ENCODE results near the gene LIPG.
"Not testable (repeated sequence)": the region's sequence is repeated elsewhere in the genome, so short reads cannot be mapped to it uniquely, and the experiment has no call there.

Gene LIPG

GRCh38 chr18:49546278-49546677 is 15.6 kb upstream of the LIPG start:
- Histone ChIP-seq H3K4me3 (ENCODE audit: low read depth in 1 of 5, low read length in 5 of 5) (no peak overlapping the region), H3K36me3 (ENCODE audit: control insufficient read depth in 5 of 5, insufficient read depth in 5 of 5, low read length in 5 of 5) (no peaks in the 10 kb centered on the region), H3K4me1 (ENCODE audit: control insufficient read depth in 5 of 5, insufficient read depth in 5 of 5, low read length in 5 of 5) (no peaks in the 10 kb centered on the region), H3K27ac (ENCODE audit: low read depth, low read length) (no peak overlapping the region), H3K9ac (ENCODE audit: low read length in 5 of 5) (no peak overlapping the region), H3K27me3 (ENCODE audit: control insufficient read depth in 5 of 5, insufficient read depth in 4 of 5, low read length in 5 of 5) (peaks cover 0 to 5% (median 0%) of the 10 kb centered on the region in 5 donors), H3K9me3 (ENCODE audit: control insufficient read depth in 5 of 5, low read length in 5 of 5) (no peaks in the 10 kb centered on the region)

GRCh38 chr18:49546719-49547273 is 15.1 kb upstream of the LIPG start:
- Histone ChIP-seq H3K27ac (ENCODE audit: low read depth, low read length) (no peak overlapping the region), H3K9ac (ENCODE audit: low read length in 5 of 5) (no peak overlapping the region), H3K36me3 (ENCODE audit: control insufficient read depth in 5 of 5, insufficient read depth in 5 of 5, low read length in 5 of 5) (no peaks in the 10 kb centered on the region), H3K4me1 (ENCODE audit: control insufficient read depth in 5 of 5, insufficient read depth in 5 of 5, low read length in 5 of 5) (no peaks in the 10 kb centered on the region), H3K27me3 (ENCODE audit: control insufficient read depth in 5 of 5, insufficient read depth in 4 of 5, low read length in 5 of 5) (peaks cover 0 to 5% (median 0%) of the 10 kb centered on the region in 5 donors), H3K9me3 (ENCODE audit: control insufficient read depth in 5 of 5, low read length in 5 of 5) (no peaks in the 10 kb centered on the region), H3K4me3 (ENCODE audit: low read depth in 1 of 5, low read length in 5 of 5) (no peak overlapping the region)

GRCh38 chr18:49547701-49548100 is 14.2 kb upstream of the LIPG start:
- no peak overlapping the region for H3K9ac ChIP-seq (ENCODE audit: low read length in 5 of 5)
- H3K9me3 ChIP-seq (ENCODE audit: control insufficient read depth in 5 of 5, low read length in 5 of 5) = no peaks in the 10 kb centered on the region
- H3K4me1 ChIP-seq (ENCODE audit: control insufficient read depth in 5 of 5, insufficient read depth in 5 of 5, low read length in 5 of 5) = no peaks in the 10 kb centered on the region
- peaks cover 0 to 5% (median 0%) of the 10 kb centered on the region in 5 donors for H3K27me3 ChIP-seq (ENCODE audit: control insufficient read depth in 5 of 5, insufficient read depth in 4 of 5, low read length in 5 of 5)
- no peak overlapping the region for H3K4me3 ChIP-seq (ENCODE audit: low read depth in 1 of 5, low read length in 5 of 5)
- no peak overlapping the region for H3K27ac ChIP-seq (ENCODE audit: low read depth, low read length)
- H3K36me3 ChIP-seq (ENCODE audit: control insufficient read depth in 5 of 5, insufficient read depth in 5 of 5, low read length in 5 of 5) = no peaks in the 10 kb centered on the region

GRCh38 chr18:49548229-49548636 is 13.6 kb upstream of the LIPG start:
- no peaks in the 10 kb centered on the region for H3K9me3 ChIP-seq (ENCODE audit: control insufficient read depth in 5 of 5, low read length in 5 of 5)
- H3K36me3 ChIP-seq (ENCODE audit: control insufficient read depth in 5 of 5, insufficient read depth in 5 of 5, low read length in 5 of 5) = no peaks in the 10 kb centered on the region
- no peak overlapping the region for H3K4me3 ChIP-seq (ENCODE audit: low read depth in 1 of 5, low read length in 5 of 5)
- no peak overlapping the region for H3K9ac ChIP-seq (ENCODE audit: low read length in 5 of 5)
- H3K4me1 ChIP-seq (ENCODE audit: control insufficient read depth in 5 of 5, insufficient read depth in 5 of 5, low read length in 5 of 5) = no peaks in the 10 kb centered on the region
- H3K27ac ChIP-seq (ENCODE audit: low read depth, low read length) = no peak overlapping the region
- peaks cover 0 to 5% (median 0%) of the 10 kb centered on the region in 5 donors for H3K27me3 ChIP-seq (ENCODE audit: control insufficient read depth in 5 of 5, insufficient read depth in 4 of 5, low read length in 5 of 5)

- Histone ChIP-seq H3K27me3 (ENCODE audit: control insufficient read depth in 5 of 5, insufficient read depth in 4 of 5, low read length in 5 of 5) (peaks cover 0 to 3% (median 0%) of the 10 kb centered on the region in 5 donors), H3K4me1 (ENCODE audit: control insufficient read depth in 5 of 5, insufficient read depth in 5 of 5, low read length in 5 of 5) (no peaks in the 10 kb centered on the region), H3K4me3 (ENCODE audit: low read depth in 1 of 5, low read length in 5 of 5) (no peak overlapping the region), H3K9ac (ENCODE audit: low read length in 5 of 5) (no peak overlapping the region), H3K27ac (ENCODE audit: low read depth, low read length) (no peak overlapping the region), H3K9me3 (ENCODE audit: control insufficient read depth in 5 of 5, low read length in 5 of 5) (no peaks in the 10 kb centered on the region), H3K36me3 (ENCODE audit: control insufficient read depth in 5 of 5, insufficient read depth in 5 of 5, low read length in 5 of 5) (no peaks in the 10 kb centered on the region)
Measured at GRCh38 chr18:49550621-49551339, 11.1 kb upstream of the LIPG start.

GRCh38 chr18:49553003-49553402 is 8.9 kb upstream of the LIPG start:
- Histone ChIP-seq H3K4me3 (ENCODE audit: low read depth in 1 of 5, low read length in 5 of 5) (no peak overlapping the region), H3K27me3 (ENCODE audit: control insufficient read depth in 5 of 5, insufficient read depth in 4 of 5, low read length in 5 of 5) (peaks cover 0 to 3% (median 0%) of the 10 kb centered on the region in 5 donors), H3K36me3 (ENCODE audit: control insufficient read depth in 5 of 5, insufficient read depth in 5 of 5, low read length in 5 of 5) (no peaks in the 10 kb centered on the region), H3K4me1 (ENCODE audit: control insufficient read depth in 5 of 5, insufficient read depth in 5 of 5, low read length in 5 of 5) (no peaks in the 10 kb centered on the region), H3K9ac (ENCODE audit: low read length in 5 of 5) (no peak overlapping the region), H3K9me3 (ENCODE audit: control insufficient read depth in 5 of 5, low read length in 5 of 5) (no peaks in the 10 kb centered on the region), H3K27ac (ENCODE audit: low read depth, low read length) (no peak overlapping the region)

GRCh38 chr18:49555641-49556040 is 6.2 kb upstream of the LIPG start:
- H3K9ac ChIP-seq (ENCODE audit: low read length in 5 of 5) = no peak overlapping the region
- no peak overlapping the region for H3K27ac ChIP-seq (ENCODE audit: low read depth, low read length)
- no peaks in the 10 kb centered on the region for H3K36me3 ChIP-seq (ENCODE audit: control insufficient read depth in 5 of 5, insufficient read depth in 5 of 5, low read length in 5 of 5)
- H3K27me3 ChIP-seq (ENCODE audit: control insufficient read depth in 5 of 5, insufficient read depth in 4 of 5, low read length in 5 of 5) = peaks cover 6 to 9% (median 9%) of the 10 kb centered on the region in 5 donors
- peaks cover 0 to 4% (median 3%) of the 10 kb centered on the region in 5 donors for H3K4me1 ChIP-seq (ENCODE audit: control insufficient read depth in 5 of 5, insufficient read depth in 5 of 5, low read length in 5 of 5)
- H3K9me3 ChIP-seq (ENCODE audit: control insufficient read depth in 5 of 5, low read length in 5 of 5) = no peaks in the 10 kb centered on the region
- no peak overlapping the region for H3K4me3 ChIP-seq (ENCODE audit: low read depth in 1 of 5, low read length in 5 of 5)

GRCh38 chr18:49558356-49558755 is 3.5 kb upstream of the LIPG start:
- H3K36me3 ChIP-seq (ENCODE audit: control insufficient read depth in 5 of 5, insufficient read depth in 5 of 5, low read length in 5 of 5) = no peaks in the 10 kb centered on the region
- peaks cover 25 to 35% (median 31%) of the 10 kb centered on the region in 5 donors for H3K27me3 ChIP-seq (ENCODE audit: control insufficient read depth in 5 of 5, insufficient read depth in 4 of 5, low read length in 5 of 5)
- no peak overlapping the region for H3K4me3 ChIP-seq (ENCODE audit: low read depth in 1 of 5, low read length in 5 of 5)
- H3K27ac ChIP-seq (ENCODE audit: low read depth, low read length) = no peak overlapping the region
- no peaks in the 10 kb centered on the region for H3K9me3 ChIP-seq (ENCODE audit: control insufficient read depth in 5 of 5, low read length in 5 of 5)
- no peak overlapping the region for H3K9ac ChIP-seq (ENCODE audit: low read length in 5 of 5)
- peaks cover 2 to 22% (median 20%) of the 10 kb centered on the region in 5 donors for H3K4me1 ChIP-seq (ENCODE audit: control insufficient read depth in 5 of 5, insufficient read depth in 5 of 5, low read length in 5 of 5)

GRCh38 chr18:49559326-49559931 is 2.4 kb upstream of the LIPG start:
- H3K4me1 ChIP-seq (ENCODE audit: control insufficient read depth in 5 of 5, insufficient read depth in 5 of 5, low read length in 5 of 5) = peaks cover 2 to 22% (median 20%) of the 10 kb centered on the region in 5 donors
- not testable (repeated sequence) for H3K9ac ChIP-seq (ENCODE audit: low read length in 5 of 5); H3K36me3 ChIP-seq (ENCODE audit: control insufficient read depth in 5 of 5, insufficient read depth in 5 of 5, low read length in 5 of 5); H3K27ac ChIP-seq (ENCODE audit: low read depth, low read length); H3K9me3 ChIP-seq (ENCODE audit: control insufficient read depth in 5 of 5, low read length in 5 of 5); H3K4me3 ChIP-seq (ENCODE audit: low read depth in 1 of 5, low read length in 5 of 5)
- peaks cover 25 to 36% (median 34%) of the 10 kb centered on the region in 5 donors for H3K27me3 ChIP-seq (ENCODE audit: control insufficient read depth in 5 of 5, insufficient read depth in 4 of 5, low read length in 5 of 5)

- peak overlapping the region in 1 of 5 donors; percentile 59 for H3K4me3 ChIP-seq (ENCODE audit: low read depth in 1 of 5, low read length in 5 of 5)
- no peak overlapping the region for H3K27ac ChIP-seq (ENCODE audit: low read depth, low read length)
- no peak overlapping the region for H3K9ac ChIP-seq (ENCODE audit: low read length in 5 of 5)
- peaks cover 25 to 43% (median 38%) of the 10 kb centered on the region in 5 donors for H3K27me3 ChIP-seq (ENCODE audit: control insufficient read depth in 5 of 5, insufficient read depth in 4 of 5, low read length in 5 of 5)
- H3K4me1 ChIP-seq (ENCODE audit: control insufficient read depth in 5 of 5, insufficient read depth in 5 of 5, low read length in 5 of 5) = peaks cover 2 to 22% (median 20%) of the 10 kb centered on the region in 5 donors
- no peaks in the 10 kb centered on the region for H3K9me3 ChIP-seq (ENCODE audit: control insufficient read depth in 5 of 5, low read length in 5 of 5)
- no peaks in the 10 kb centered on the region for H3K36me3 ChIP-seq (ENCODE audit: control insufficient read depth in 5 of 5, insufficient read depth in 5 of 5, low read length in 5 of 5)
Measured at GRCh38 chr18:49560277-49560623, 1.6 kb upstream of the LIPG start.

Data from subcutaneous abdominal adipose tissue (tissue), 5 donors.